Hypothalamus (tissue), 51 donors: ENCODE results near the gene PIP5K1A.
"Not testable (repeated sequence)": the region's sequence is repeated elsewhere in the genome, so short reads cannot be mapped to it uniquely, and the experiment has no call there.

ENCODE experiments used
- DNase-seq, 51 donors: peaks; one replicate each; lab custom pipeline; 2025; lab: John Stamatoyannopoulos, UW

PIP5K1A gene

GRCh38 chr1:151198254-151199127 lies at the start of gene PIP5K1A:
TSS of gene PIP5K1A (plus strand) at chr1:151198552. CDS start at chr1:151198997, 445 bp downstream.
- peak; percentile 88 to 100 (median 97) for DNase-seq

- peak in 6 of 51 donors; percentile 8 to 36 (median 16) for DNase-seq
Observed at GRCh38 chr1:151156515-151156819, 41.9 kb upstream of the PIP5K1A start, which contains the start of gene TNFAIP8L2. TSS of gene TNFAIP8L2 (plus strand) at chr1:151156649. CDS start at chr1:151158698, 2,049 bp downstream.

- peak in 3 of 51 donors; percentile 4 to 19 (median 9) for DNase-seq
Observed at GRCh38 chr1:151157067-151157531, 41.3 kb upstream of the PIP5K1A start.

GRCh38 chr1:151158326-151158725 lies 40.0 kb upstream of the PIP5K1A start:
- DNase-seq, result no peak

GRCh38 chr1:151158751-151159251 lies 39.6 kb upstream of the PIP5K1A start:
- DNase-seq, result no peak

GRCh38 chr1:151159373-151159772 lies 39.0 kb upstream of the PIP5K1A start:
- no peak for DNase-seq

- DNase-seq, result peak in 1 of 51 donors; percentile 59
Observed at GRCh38 chr1:151164732-151165280, 33.5 kb upstream of the PIP5K1A start.

- peak in 35 of 51 donors; percentile 16 to 92 (median 50) for DNase-seq
Observed at GRCh38 chr1:151165281-151165737, 33.0 kb upstream of the PIP5K1A start.

GRCh38 chr1:151165738-151166504 lies 32.4 kb upstream of the PIP5K1A start, which contains the start of the genes LYSMD1 and SCNM1:
TSS of gene LYSMD1 (minus strand) at chr1:151165902. CDS start at chr1:151165258, 644 bp downstream.
TSS of gene SCNM1 (plus strand) at chr1:151166144. CDS start at chr1:151166153, 9 bp downstream.
- DNase-seq, result peak; percentile 85 to 99 (median 95)

GRCh38 chr1:151166505-151166956 lies 31.8 kb upstream of the PIP5K1A start:
- DNase-seq, result no peak

GRCh38 chr1:151167116-151167515 lies 31.2 kb upstream of the PIP5K1A start:
- no peak for DNase-seq

GRCh38 chr1:151171190-151171589 lies 27.2 kb upstream of the PIP5K1A start:
- DNase-seq, result no peak

GRCh38 chr1:151175041-151175741 lies 23.2 kb upstream of the PIP5K1A start:
- peak in 38 of 51 donors; percentile 17 to 85 (median 60) for DNase-seq

GRCh38 chr1:151175863-151176262 lies 22.5 kb upstream of the PIP5K1A start, which contains the start of gene TMOD4:
TSS of gene TMOD4 (minus strand) at chr1:151175981. CDS start at chr1:151174875, 1,106 bp downstream.
- peak in 1 of 51 donors; percentile 6 for DNase-seq

- no peak for DNase-seq
Observed at GRCh38 chr1:151176514-151177045, 21.8 kb upstream of the PIP5K1A start.

- DNase-seq, result no peak
Observed at GRCh38 chr1:151184211-151184610, 14.1 kb upstream of the PIP5K1A start.

GRCh38 chr1:151187205-151187604 lies 11.1 kb upstream of the PIP5K1A start:
- DNase-seq, result no peak

- DNase-seq, result not testable (repeated sequence)
Observed at GRCh38 chr1:151188667-151189066, 9.7 kb upstream of the PIP5K1A start.
